Upper lobe of right lung (tissue), 1 donor: ENCODE data around the gene DRICH1. TPM values are rescaled to one million over a fixed set of nuclear protein-coding genes. Genes with fewer than 3 reads are reported as not detected.
"Not testable (repeated sequence)": the region's sequence is repeated elsewhere in the genome, so short reads cannot be mapped to it uniquely, and the experiment has no call there.

Experiments used
- ATAC-seq: fragments of 200-7000 bp; cut with Tn5 transposase; one replicate; pipeline ENCODE4 v1.9.1; 2020; ENCODE audit warnings: mild to moderate bottlenecking, moderate library complexity
- DNase-seq: peaks from one replicate; pipeline ENCODE4 v3.0.0-alpha.2; 2020
- H3K27ac ChIP-seq: fragments of 200-600 bp; one replicate; pipeline ENCODE4 v1.8.0; 2022
- H3K27me3 ChIP-seq: fragments of 200-600 bp; one replicate; pipeline ENCODE4 v1.8.0; 2022; ENCODE audit warnings: mild to moderate bottlenecking
- H3K36me3 ChIP-seq: fragments of 200-600 bp; one replicate; pipeline ENCODE4 v1.8.0; 2022
- H3K4me1 ChIP-seq: fragments of 200-600 bp; one replicate; pipeline ENCODE4 v1.8.0; 2022
- H3K4me3 ChIP-seq: fragments of 200-600 bp; one replicate; pipeline ENCODE4 v1.8.0; 2022; ENCODE audit warnings: mild to moderate bottlenecking
- H3K9me3 ChIP-seq: fragments of 200-600 bp; one replicate; pipeline ENCODE4 v1.8.0; 2022
- intact Hi-C: fragments of 100-400 bp; cut with DNase I; formaldehyde crosslinking; loops from one replicate; pipeline ENCODE4 v1.11.0; 2022
- total RNA-seq: library from RNA; stranded (reverse); fragmentation: NEBNext Ultra II Directional; extraction: Animal tissue kit (Norgen Biotek cat#: 25700); gene quantifications from one replicate; pipeline ENCODE4 v1.2.1, GENCODE V29; 2021
- TF ChIP-seq, protein P1 (sequence below): fragments of 200-600 bp; IDR thresholded peaks from one replicate; pipeline ENCODE4 v1.8.0; 2022; ENCODE audit warnings: antibody characterized with exemption
- donor health status: DM: no; HTN: yes; CAD: no; lungs with severe emphysema.

Gene DRICH1
- total RNA-seq, 1 donor from 2014 or later = 0.96 TPM

DNA sequence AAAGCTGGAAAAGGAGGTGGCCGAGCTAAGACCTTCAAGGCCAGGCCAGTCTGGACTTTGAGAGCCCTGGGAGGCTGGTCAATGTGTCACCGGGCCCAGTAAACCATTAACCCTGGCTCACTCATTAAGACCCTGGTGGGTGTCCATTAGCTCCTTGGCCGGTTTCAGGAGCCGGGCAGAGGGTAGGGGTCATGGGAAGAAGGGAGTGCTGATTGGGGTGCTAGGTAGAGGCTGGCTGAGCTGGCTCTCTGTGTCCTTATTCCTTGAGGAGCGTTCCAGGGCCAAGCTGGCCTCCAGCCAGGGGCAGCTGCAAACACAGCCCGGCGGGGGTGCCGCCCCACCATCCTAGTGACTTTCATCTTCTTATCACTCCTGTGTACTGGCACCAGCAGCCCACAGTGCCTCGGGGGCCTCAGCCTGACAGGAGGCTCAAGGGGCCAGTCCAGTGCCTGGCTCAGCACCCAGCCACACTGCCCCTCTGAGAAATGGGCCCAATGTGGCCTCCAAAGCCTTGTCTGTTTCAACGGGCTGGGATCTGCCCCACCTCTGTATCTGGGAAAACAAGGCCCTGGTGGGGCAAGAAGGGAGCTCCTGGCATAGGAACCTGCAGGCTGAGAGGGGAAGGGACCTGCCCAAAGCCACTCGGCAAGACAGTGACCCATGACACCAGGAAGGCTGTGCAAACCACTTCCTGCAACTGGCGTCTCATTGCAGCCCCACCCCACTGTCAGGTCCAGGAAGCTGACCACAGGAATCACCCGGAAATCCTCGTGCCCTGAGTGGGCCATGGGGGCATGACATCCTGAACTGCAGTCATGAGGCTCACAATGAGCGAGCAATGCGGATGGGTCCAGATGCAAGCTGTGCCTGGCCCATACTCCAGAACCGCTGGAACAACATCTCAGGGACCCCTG lies 43.6 kb upstream of the DRICH1 start:
- no peaks in the 10 kb centered on the region for H3K27me3 ChIP-seq
- DNase-seq (peak; percentile 72), ATAC-seq (peak; percentile 77)
- peak overlapping the region; percentile 24 for H3K27ac ChIP-seq
- H3K9me3 ChIP-seq = no peaks in the 10 kb centered on the region
- intact Hi-C loops = no loop called here
- H3K4me3 ChIP-seq = no peak overlapping the region
- TF ChIP-seq, protein P1, sequence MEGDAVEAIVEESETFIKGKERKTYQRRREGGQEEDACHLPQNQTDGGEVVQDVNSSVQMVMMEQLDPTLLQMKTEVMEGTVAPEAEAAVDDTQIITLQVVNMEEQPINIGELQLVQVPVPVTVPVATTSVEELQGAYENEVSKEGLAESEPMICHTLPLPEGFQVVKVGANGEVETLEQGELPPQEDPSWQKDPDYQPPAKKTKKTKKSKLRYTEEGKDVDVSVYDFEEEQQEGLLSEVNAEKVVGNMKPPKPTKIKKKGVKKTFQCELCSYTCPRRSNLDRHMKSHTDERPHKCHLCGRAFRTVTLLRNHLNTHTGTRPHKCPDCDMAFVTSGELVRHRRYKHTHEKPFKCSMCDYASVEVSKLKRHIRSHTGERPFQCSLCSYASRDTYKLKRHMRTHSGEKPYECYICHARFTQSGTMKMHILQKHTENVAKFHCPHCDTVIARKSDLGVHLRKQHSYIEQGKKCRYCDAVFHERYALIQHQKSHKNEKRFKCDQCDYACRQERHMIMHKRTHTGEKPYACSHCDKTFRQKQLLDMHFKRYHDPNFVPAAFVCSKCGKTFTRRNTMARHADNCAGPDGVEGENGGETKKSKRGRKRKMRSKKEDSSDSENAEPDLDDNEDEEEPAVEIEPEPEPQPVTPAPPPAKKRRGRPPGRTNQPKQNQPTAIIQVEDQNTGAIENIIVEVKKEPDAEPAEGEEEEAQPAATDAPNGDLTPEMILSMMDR = no peak
- peaks cover 10% of the 10 kb centered on the region for H3K4me1 ChIP-seq
- H3K36me3 ChIP-seq = no peaks in the 10 kb centered on the region

DNA sequence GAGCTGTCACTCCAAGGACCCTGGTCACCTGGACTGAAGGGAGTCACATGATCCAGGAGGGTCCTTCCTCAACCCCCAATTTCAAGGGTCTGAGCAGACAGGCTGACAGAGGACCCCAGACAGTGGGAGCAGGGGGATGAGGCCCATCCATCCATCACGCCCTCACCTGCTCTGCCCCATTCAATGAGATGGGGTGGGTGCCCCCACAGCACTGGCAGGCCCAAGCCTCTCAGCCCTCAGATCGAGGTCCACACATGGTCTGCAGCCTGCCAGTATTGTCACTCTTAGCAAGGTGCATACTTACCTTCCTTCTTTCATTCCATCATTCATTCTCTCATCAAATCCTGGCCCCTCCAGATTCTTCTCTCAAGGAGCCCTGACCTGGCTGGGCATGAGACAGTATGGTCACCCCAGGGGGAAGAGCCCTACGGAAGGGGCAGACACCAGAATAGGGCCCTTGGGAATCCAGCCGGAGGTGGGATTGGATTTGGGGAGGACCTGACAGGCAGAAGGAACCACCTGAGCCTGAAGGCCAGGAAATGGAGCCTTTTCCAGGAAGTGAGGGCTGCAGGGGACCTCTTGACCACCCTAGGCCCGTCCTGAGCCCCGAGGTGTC lies 42.9 kb upstream of the DRICH1 start:
- H3K36me3 ChIP-seq, H3K4me3 ChIP-seq, H3K9me3 ChIP-seq, intact Hi-C loops, ATAC-seq, DNase-seq, H3K27me3 ChIP-seq, H3K27ac ChIP-seq: not testable (repeated sequence)
- H3K4me1 ChIP-seq = peaks cover 10% of the 10 kb centered on the region

DNA sequence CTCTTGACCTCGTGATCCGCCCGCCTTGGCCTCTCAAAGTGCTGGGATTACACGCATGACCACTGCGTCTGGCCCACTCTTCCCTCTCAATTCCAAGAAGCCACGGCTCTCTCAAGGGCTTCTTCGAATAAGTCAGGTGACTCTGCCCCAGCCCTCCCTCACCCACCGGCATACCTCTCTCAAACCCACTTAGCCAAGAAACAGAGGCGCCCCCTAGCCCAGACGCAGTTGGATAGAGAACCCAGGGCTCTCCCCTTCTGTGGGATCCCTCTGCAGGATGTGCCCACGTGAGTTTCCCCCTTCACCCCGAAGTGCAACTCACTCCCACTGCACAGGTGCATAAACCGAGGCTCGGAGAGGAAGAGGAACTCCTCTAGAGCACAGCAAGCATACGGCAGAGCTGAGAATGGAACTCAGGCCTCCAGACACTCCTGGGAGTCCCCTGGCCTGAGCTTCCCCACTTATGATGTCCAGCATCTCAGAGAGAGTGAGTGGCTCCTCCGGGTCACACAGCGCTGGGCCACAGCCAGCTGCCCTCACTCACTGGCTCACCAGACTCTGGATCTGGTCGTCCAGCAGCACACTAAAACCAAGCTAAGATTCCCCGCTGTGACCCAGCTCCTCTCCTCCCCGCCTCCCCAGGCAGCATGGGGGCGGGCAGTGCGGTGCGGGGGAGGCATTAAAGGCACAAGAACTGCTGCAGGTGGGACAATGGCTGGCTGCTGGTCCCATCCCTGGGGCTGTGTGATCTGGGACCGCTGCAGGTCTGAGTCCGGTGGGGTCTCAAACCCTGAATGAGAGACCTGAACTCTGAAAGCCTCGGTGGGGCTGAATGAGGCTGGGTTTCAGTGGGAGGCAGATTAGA lies 41.9 kb upstream of the DRICH1 start:
- TF ChIP-seq, protein P1 = no peak
- Histone ChIP-seq H3K27ac (no peak overlapping the region), H3K36me3 (no peaks in the 10 kb centered on the region), H3K27me3 (no peaks in the 10 kb centered on the region), H3K4me3 (no peak overlapping the region), H3K4me1 (peaks cover 10% of the 10 kb centered on the region), H3K9me3 (no peaks in the 10 kb centered on the region)
- intact Hi-C loops = no loop called here
- ATAC-seq = no peak
- no peak for DNase-seq

DNA sequence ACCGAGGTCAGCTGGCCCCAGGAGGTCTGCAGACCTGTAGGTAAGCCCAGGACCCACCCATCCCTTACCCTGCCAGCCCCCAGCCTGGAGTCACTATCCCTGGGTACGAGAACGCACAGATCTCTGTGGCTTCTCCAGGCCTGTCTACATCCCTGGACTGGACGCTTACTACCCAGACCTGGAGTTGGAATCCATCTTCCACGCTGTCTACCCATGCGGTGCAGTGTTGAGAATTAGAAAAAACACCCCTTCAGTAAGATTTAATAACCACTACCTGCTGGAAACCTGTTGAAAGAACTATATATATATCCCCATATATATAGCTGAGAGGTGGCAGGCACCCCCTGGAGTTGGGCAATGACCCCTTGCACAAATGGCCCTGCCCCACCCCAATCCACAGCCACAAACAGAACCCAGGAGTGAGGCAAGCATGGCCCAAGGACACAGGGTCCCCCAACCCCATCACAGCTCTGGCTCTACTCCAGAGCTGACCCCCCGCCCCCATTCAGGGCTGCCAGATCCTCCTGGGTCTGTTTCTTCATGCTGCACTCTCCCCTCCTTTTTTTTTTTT lies 41.0 kb upstream of the DRICH1 start:
- intact Hi-C loops = no loop called here
- no peaks in the 10 kb centered on the region for H3K36me3 ChIP-seq
- H3K27me3 ChIP-seq = no peaks in the 10 kb centered on the region
- no peaks in the 10 kb centered on the region for H3K9me3 ChIP-seq
- peaks cover 10% of the 10 kb centered on the region for H3K4me1 ChIP-seq
- no peak for DNase-seq
- H3K27ac ChIP-seq = no peak overlapping the region
- ATAC-seq = no peak
- TF ChIP-seq, protein P1 = no peak
- H3K4me3 ChIP-seq = no peak overlapping the region

DNA sequence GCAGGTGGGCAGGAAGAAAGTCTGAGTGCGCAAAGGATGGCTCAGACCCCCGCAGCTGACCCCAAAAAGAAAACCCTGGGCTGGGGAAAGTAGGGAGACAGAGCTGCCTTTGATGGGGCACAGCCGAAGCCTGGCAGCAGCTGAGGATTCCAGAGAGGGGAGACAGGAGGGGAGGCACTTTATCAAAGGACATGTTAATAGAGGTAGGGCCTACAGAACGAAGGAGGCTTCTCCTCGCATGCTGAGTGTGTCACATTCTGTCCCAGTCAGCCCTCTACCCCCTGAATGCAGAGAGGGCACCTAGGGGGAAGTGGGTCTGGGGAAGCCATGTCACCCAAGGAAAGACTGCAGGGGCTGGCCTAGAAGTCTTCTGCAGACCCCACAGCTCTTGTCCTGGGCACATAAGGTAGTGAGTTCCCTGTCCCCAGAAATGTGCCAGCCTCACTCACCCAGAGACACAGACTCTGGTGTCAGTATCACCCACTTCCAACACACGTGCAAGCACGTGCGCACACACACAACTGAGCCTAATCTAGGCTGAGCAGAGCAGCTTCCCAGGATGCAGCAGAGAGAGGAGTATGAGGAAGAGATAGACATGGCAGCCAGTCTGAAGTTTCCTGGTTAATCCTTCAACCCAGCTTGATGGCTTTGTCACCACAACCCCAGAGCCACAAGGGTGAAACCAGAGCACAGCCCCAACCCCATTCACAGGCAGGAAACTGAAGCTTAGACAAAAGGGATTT lies 40.4 kb upstream of the DRICH1 start:
- DNase-seq, H3K4me3 ChIP-seq, H3K27ac ChIP-seq, ATAC-seq, H3K36me3 ChIP-seq, H3K9me3 ChIP-seq, H3K27me3 ChIP-seq, intact Hi-C loops: not testable (repeated sequence)
- peaks cover 10% of the 10 kb centered on the region for H3K4me1 ChIP-seq

DNA sequence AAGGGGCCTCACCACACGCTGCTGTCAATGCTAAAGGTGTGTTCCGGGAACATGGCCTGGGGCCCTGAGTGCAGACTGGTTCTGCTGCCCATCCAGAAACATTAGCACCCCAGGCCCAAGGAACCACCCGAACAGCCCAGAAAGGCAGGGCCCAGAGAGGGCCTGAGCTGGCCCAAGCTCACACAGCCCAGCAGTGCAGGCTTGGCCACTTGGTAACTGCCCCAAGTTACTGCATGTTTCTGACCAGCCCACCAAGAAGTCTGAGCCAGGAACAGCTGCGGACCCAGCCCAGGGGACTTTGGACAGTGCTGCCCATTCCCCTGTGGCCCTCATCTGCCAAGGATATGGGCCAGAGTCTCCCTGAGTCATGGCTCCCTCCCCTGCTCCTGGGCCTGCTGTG lies 39.3 kb upstream of the DRICH1 start:
- H3K36me3 ChIP-seq, H3K4me3 ChIP-seq, intact Hi-C loops, DNase-seq, H3K27me3 ChIP-seq, ATAC-seq, H3K27ac ChIP-seq, H3K4me1 ChIP-seq, H3K9me3 ChIP-seq: not testable (repeated sequence)
